ENCODE results near the gene PPP1R36.

DNA sequence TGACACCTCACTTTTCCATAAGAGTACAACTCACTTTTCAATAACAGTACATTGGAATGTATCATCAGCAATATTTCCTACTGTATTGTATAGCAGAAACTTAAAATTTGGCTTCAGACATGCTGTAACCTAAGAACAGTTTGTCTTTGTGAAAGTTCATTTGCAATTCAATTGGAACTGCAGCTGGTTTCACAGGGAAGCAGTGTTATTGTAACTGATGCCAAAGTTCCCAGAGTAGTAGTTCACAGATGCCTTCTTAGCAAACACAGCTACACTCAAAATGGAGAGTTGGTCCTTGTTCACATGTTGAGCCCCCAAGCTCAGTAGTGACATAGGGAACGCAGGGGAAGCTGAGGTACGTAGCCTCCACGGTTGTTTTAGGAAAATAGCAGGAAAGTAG lies 23.3 kb downstream of the PPP1R36 start:
- no peak for TF ChIP-seq CTCF (IDR thresholded peaks at IDR 0.05; ENCODE audit: extremely low read depth in 1 of 2, insufficient read depth in 1 of 2, low read depth in 1 of 2, low read length in 2 of 2)
- no peak for TF ChIP-seq EZH2 (IDR thresholded peaks at IDR 0.05; ENCODE audit: borderline replicate concordance, low read depth, low read length, severe bottlenecking)
- no peak for TF ChIP-seq POLR2AphosphoS5 (IDR thresholded peaks at IDR 0.05; ENCODE audit: insufficient read depth, low read depth, low read length)
- TF ChIP-seq POLR2A (IDR thresholded peaks at IDR 0.05; ENCODE audit: low read depth, low read length): no peak
- TF ChIP-seq MAX (IDR thresholded peaks at IDR 0.05; ENCODE audit: insufficient read depth, insufficient read length): no peak
- TF ChIP-seq MYC (IDR thresholded peaks at IDR 0.05; ENCODE audit: low read depth, low read length): no peak
- no peak for TF ChIP-seq GATA2 (IDR thresholded peaks at IDR 0.05; ENCODE audit: insufficient read depth, insufficient read length, low read depth, low read length)
- no peak for TF ChIP-seq JUN (IDR thresholded peaks at IDR 0.05; ENCODE audit: borderline replicate concordance, insufficient read depth, insufficient read length, low read depth)
- no peak for TF ChIP-seq FOS (IDR thresholded peaks at IDR 0.05; ENCODE audit: borderline replicate concordance, insufficient read depth, low read length)
